HFFc6 (cell line): Measurements from ENCODE around the gene SNX9. TPM values are rescaled to one million over a fixed set of nuclear protein-coding genes. Genes with fewer than 3 reads are reported as not detected.

ENCODE experiments used
- DNase-seq: peaks from one replicate; pipeline ENCODE4 v3.0.0-alpha.2; 2018
- H3K27ac Mint-ChIP-seq: 2 replicates; pipeline ENCODE4 v1.8.0; 2020; ENCODE audit warnings: mild to moderate bottlenecking, mixed read lengths
- H3K27me3 Mint-ChIP-seq: 2 replicates; pipeline ENCODE4 v1.8.0; 2021; ENCODE audit warnings: mild to moderate bottlenecking, moderate library complexity, mixed read lengths; ENCODE audit not compliant: insufficient read depth
- H3K36me3 Mint-ChIP-seq: 2 replicates; pipeline ENCODE4 v1.8.0; 2021; ENCODE audit warnings: low read depth, mixed read lengths
- H3K4me1 Mint-ChIP-seq: 2 replicates; pipeline ENCODE4 v1.8.0; 2020; ENCODE audit warnings: low read depth, mixed read lengths
- H3K4me3 Mint-ChIP-seq: 2 replicates; pipeline ENCODE4 v1.8.0; 2020; ENCODE audit warnings: mild to moderate bottlenecking, moderate library complexity, mixed read lengths
- H3K9me3 Mint-ChIP-seq: 2 replicates; pipeline ENCODE4 v1.8.0; 2020; ENCODE audit warnings: mild to moderate bottlenecking, mixed read lengths
- total RNA-seq, 6 experiments: library from RNA; stranded (reverse); fragmentation: NEBNext Ultra II Directional; extraction: Animal tissue kit (Norgen Biotek cat#: 25700); gene quantifications; 2 replicates in 1 of 6; 3 replicates in 5 of 6; pipeline ENCODE4 v1.2.3, GENCODE V29; 2021
- TF ChIP-seq, protein P1 (sequence below): fragments of 200-600 bp; sonication (generic); IDR thresholded peaks from 2 replicates; pipeline ENCODE4 v1.5.0; 2021; ENCODE audit warnings: antibody characterized with exemption, mild to moderate bottlenecking

SNX9 gene
- total RNA-seq, 6 experiments from 2014 or later = 37.2 to 46.6 (median 40.9) TPM

DNA sequence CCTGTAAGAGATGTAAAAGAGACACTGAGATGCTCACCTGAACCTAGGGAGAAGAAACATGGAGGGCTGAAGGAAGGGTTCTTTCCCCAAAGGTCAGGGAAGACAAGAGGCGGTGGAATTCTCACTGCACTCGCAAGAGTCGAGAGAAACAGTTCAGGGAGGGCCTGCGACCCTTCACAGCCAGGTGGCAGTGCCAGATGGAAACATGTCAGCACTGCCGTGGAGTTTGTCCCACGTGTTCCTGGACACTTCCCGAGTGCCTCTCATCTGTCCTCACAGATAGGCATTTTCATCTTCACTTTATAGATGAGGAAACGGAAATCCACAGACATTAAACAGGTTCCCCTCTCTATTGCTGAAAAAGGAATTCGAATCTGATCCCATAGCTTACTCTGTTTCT is 88.2 kb downstream of the SNX9 start:
- peak overlapping the region; percentile 85 for H3K27ac Mint-ChIP-seq
- DNase-seq = no peak
- H3K36me3 Mint-ChIP-seq = peaks cover 48% of the 10 kb centered on the region

GRCh38 chr6:157911786-157912185 is 88.7 kb downstream of the SNX9 start:
- Mint-ChIP-seq H3K27me3 (no peaks in the 10 kb centered on the region), H3K27ac (peak overlapping the region; percentile 85), H3K36me3 (peaks cover 46% of the 10 kb centered on the region), H3K9me3 (no peaks in the 10 kb centered on the region), H3K4me3 (peak overlapping the region; percentile 64), H3K4me1 (peaks cover 37% of the 10 kb centered on the region)
- no peak for DNase-seq
- TF ChIP-seq, protein P1, sequence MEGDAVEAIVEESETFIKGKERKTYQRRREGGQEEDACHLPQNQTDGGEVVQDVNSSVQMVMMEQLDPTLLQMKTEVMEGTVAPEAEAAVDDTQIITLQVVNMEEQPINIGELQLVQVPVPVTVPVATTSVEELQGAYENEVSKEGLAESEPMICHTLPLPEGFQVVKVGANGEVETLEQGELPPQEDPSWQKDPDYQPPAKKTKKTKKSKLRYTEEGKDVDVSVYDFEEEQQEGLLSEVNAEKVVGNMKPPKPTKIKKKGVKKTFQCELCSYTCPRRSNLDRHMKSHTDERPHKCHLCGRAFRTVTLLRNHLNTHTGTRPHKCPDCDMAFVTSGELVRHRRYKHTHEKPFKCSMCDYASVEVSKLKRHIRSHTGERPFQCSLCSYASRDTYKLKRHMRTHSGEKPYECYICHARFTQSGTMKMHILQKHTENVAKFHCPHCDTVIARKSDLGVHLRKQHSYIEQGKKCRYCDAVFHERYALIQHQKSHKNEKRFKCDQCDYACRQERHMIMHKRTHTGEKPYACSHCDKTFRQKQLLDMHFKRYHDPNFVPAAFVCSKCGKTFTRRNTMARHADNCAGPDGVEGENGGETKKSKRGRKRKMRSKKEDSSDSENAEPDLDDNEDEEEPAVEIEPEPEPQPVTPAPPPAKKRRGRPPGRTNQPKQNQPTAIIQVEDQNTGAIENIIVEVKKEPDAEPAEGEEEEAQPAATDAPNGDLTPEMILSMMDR = no peak

More for the DNA sequence above, 88.2 kb downstream of the SNX9 start:
- Mint-ChIP-seq H3K27me3 (no peaks in the 10 kb centered on the region), H3K4me1 (peaks cover 37% of the 10 kb centered on the region), H3K4me3 (peak overlapping the region; percentile 13; the same call in 1 of the 2 replicates), H3K9me3 (no peaks in the 10 kb centered on the region)
- TF ChIP-seq, protein P1 = no peak; the same call in 1 of the 2 replicates

DNA sequence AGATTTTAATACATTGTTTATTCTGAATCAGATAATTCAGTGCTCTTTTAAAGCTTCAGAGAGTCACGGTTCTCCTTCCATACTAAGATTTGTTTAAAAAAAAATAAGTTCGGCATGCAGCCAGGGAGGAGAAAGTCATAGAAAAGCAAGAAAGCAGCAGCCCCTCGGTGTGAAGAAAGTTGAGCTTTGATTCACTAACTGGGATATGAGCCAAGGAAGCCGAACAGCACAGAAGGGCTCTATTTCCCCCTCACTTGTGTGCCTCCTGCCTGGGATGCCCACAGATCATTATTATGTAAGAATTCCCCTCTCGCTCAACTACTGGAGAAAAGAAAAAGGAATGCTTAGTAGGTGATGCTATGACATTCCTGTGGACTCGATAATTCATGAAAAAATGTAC is 89.3 kb downstream of the SNX9 start:
- DNase-seq = peak; percentile 72
- no peaks in the 10 kb centered on the region for H3K27me3 Mint-ChIP-seq
- peak overlapping the region; percentile 85 for H3K27ac Mint-ChIP-seq
- peak overlapping the region; percentile 64 for H3K4me3 Mint-ChIP-seq
- peaks cover 37% of the 10 kb centered on the region for H3K4me1 Mint-ChIP-seq
- H3K36me3 Mint-ChIP-seq = peaks cover 47% of the 10 kb centered on the region
- no peaks in the 10 kb centered on the region for H3K9me3 Mint-ChIP-seq
- TF ChIP-seq, protein P1 = no peak

DNA sequence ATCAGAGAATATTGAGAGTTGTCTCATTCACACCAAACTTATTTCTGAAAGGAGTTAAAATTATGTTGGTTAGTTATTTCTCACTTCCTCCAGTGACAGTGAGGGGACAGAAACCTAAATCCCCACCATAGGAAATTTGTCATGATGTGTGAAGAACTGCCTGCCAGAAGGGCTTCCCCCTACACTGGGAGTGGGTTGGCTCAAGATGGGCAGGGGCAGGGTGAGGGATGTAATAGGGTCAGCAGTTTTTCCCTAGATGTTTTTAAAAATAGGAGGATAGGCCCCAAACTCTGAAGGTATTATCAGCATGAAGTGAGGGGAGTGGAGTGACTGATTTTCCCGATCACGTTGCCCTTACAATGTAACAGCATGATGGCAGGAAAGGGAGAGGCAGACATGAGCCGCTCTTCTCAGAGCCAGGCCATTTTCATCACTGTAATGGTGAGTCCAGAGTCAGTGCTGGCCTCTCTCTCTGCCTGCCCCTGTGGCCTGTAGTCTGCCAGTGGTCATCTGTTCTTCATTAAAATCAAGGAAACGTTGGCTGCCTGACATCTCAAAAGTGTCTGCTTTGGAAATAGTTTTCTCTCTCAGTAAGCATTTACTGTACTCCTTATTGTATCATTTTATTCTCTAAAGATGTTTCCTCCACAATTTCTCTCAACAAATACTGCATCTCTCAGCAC is 98.8 kb downstream of the SNX9 start:
- peak overlapping the region; percentile 86 for H3K27ac Mint-ChIP-seq
- peaks cover 68% of the 10 kb centered on the region for H3K36me3 Mint-ChIP-seq
- TF ChIP-seq, protein P1 = no peak
- no peaks in the 10 kb centered on the region; the same call in 1 of the 2 replicates for H3K27me3 Mint-ChIP-seq
- H3K4me3 Mint-ChIP-seq = peak overlapping the region; percentile 33; the same call in 1 of the 2 replicates
- DNase-seq = peak; percentile 58
- H3K9me3 Mint-ChIP-seq = no peaks in the 10 kb centered on the region
- H3K4me1 Mint-ChIP-seq = peaks cover 20% of the 10 kb centered on the region

GRCh38 chr6:157925771-157926170 is 102.7 kb downstream of the SNX9 start:
- no peaks in the 10 kb centered on the region for H3K9me3 Mint-ChIP-seq
- H3K4me1 Mint-ChIP-seq = peaks cover 20% of the 10 kb centered on the region
- no peak for DNase-seq
- no peak overlapping the region for H3K4me3 Mint-ChIP-seq
- H3K27me3 Mint-ChIP-seq = no peaks in the 10 kb centered on the region; the same call in 1 of the 2 replicates
- H3K36me3 Mint-ChIP-seq = peaks cover 55% of the 10 kb centered on the region
- no peak overlapping the region for H3K27ac Mint-ChIP-seq
- TF ChIP-seq, protein P1 = no peak
